ENCODE results near the gene CCNYL1.
"Not testable (repeated sequence)": the region's sequence is repeated elsewhere in the genome, so short reads cannot be mapped to it uniquely, and the experiment has no call there.

Gene CCNYL1

GRCh38 chr2:207698301-207698700 is 13.1 kb upstream of the CCNYL1 start:
- no peak for DNase-seq

- no peak for DNase-seq
These were observed 7.4 kb upstream of the CCNYL1 start for GRCh38 chr2:207704078-207704477.

GRCh38 chr2:207704671-207705070 is 6.8 kb upstream of the CCNYL1 start:
- no peak for DNase-seq

- DNase-seq, result no peak
These were observed 4.2 kb upstream of the CCNYL1 start for GRCh38 chr2:207706936-207707860.

- DNase-seq, result peak; percentile 61
These were observed 500 bp downstream of the CCNYL1 start for GRCh38 chr2:207711750-207712530.

GRCh38 chr2:207716056-207716455 is 4.6 kb downstream of the CCNYL1 start:
- DNase-seq, result no peak

- no peak for DNase-seq
These were observed 7.1 kb downstream of the CCNYL1 start for GRCh38 chr2:207718521-207718920.

- DNase-seq, result no peak
These were observed 7.6 kb downstream of the CCNYL1 start for GRCh38 chr2:207719008-207719407.

- not testable (repeated sequence) for DNase-seq
These were observed 8.2 kb downstream of the CCNYL1 start for GRCh38 chr2:207719655-207720054.

GRCh38 chr2:207720517-207721187 is 9.2 kb downstream of the CCNYL1 start:
- DNase-seq, result no peak

- DNase-seq, result no peak
These were observed 11.5 kb downstream of the CCNYL1 start for GRCh38 chr2:207722773-207723424.

- not testable (repeated sequence) for DNase-seq
These were observed 12.0 kb downstream of the CCNYL1 start for GRCh38 chr2:207723425-207723787.

GRCh38 chr2:207724113-207724512 is 12.7 kb downstream of the CCNYL1 start:
- DNase-seq, result no peak

GRCh38 chr2:207725873-207726578 is 14.6 kb downstream of the CCNYL1 start:
- DNase-seq, result peak; percentile 80

GRCh38 chr2:207727261-207727660 is 15.8 kb downstream of the CCNYL1 start:
- no peak for DNase-seq

- DNase-seq, result no peak
These were observed 18.1 kb downstream of the CCNYL1 start for GRCh38 chr2:207729465-207729998.

GRCh38 chr2:207731138-207731537 is 19.7 kb downstream of the CCNYL1 start:
- DNase-seq, result no peak

- DNase-seq, result no peak
These were observed 22.3 kb downstream of the CCNYL1 start for GRCh38 chr2:207733597-207734240.

- DNase-seq, result no peak
These were observed 22.8 kb downstream of the CCNYL1 start for GRCh38 chr2:207734264-207734635.

- no peak for DNase-seq
These were observed 23.4 kb downstream of the CCNYL1 start for GRCh38 chr2:207734636-207735512.

Measured in NCI-H748 treated with DMSO at 0.1 percent for 48 hours (cell line).